Measurements from ENCODE around the gene EIF3I. TPM values are rescaled to one million over a fixed set of nuclear protein-coding genes. Genes with fewer than 3 reads are reported as not detected.

The EIF3I gene
- total and polyA plus RNA-seq, 10 of the 15 experiments (the other 5 are each of a cell fraction or from before 2014, with no cell fraction given): 208 to 606 (median 352) TPM

GRCh38 chr1:32187850-32188249 is 34.4 kb upstream of the EIF3I start:
- H3K79me2 ChIP-seq (ENCODE audit: control insufficient read depth, insufficient read depth, low read length): peaks cover 30% of the 10 kb centered on the region
- H3K4me1 ChIP-seq (ENCODE audit: control insufficient read depth, insufficient read depth, low read length): peaks cover 3% of the 10 kb centered on the region
- H3K4me2 ChIP-seq (ENCODE audit: control insufficient read depth, insufficient read depth): no peak overlapping the region
- no TSS peak for BruUV-seq (replicated peaks)
- no peak overlapping the region for H3K27ac ChIP-seq (ENCODE audit: control insufficient read depth, insufficient read depth)
- H4K20me1 ChIP-seq (ENCODE audit: control insufficient read depth, insufficient read depth): no peaks in the 10 kb centered on the region; the same call in 1 of the 2 replicates
- TF ChIP-seq STAT3 (IDR thresholded peaks at IDR 0.05; ENCODE audit: low read depth, low read length): no peak
- FAIRE-seq (no peak), ATAC-seq (no peak), DNase-seq (ENCODE audit: low read depth, low spot score) (no peak)
- peaks cover 33 to 58% of the 10 kb centered on the region in 2 experiments for H3K36me3 ChIP-seq (ENCODE audit: control insufficient read depth in 2 of 2, insufficient read depth in 2 of 2, low read length in 1 of 2)
- in situ Hi-C loops (cut with MboI): no loop called here
- H3K4me3 ChIP-seq: no peak overlapping the region
- whole genome bisulfite sequencing (ENCODE audit: insufficient coverage, insufficient replicate concordance, low lambda C conversion rate, missing lambda C conversion rate): 100% methylated on average over 9 of the region's 9 CpGs
- intact Hi-C loops (cut with micrococcal nuclease; ENCODE audit: unreplicated experiment): no loop called here
- H3K9me3 ChIP-seq (replicated peaks; ENCODE audit: control insufficient read depth, insufficient read depth, low read length): no peaks in the 10 kb centered on the region
- SMC1A ChIA-PET (ENCODE audit: uncharacterized antibody, unreplicated experiment): no interaction called here
- H2AFZ ChIP-seq (ENCODE audit: control insufficient read depth, low read depth, low read length): no peak overlapping the region
- no peaks in the 10 kb centered on the region for H3K27me3 ChIP-seq (replicated peaks in 1 of 2; ENCODE audit: control insufficient read depth in 2 of 2, insufficient read depth in 2 of 2, low read length in 1 of 2)
- no peak overlapping the region for H3K9ac ChIP-seq (ENCODE audit: control insufficient read depth, insufficient read depth, low read length)
- CTCF ChIA-PET: no interaction called here
- RAD21 ChIA-PET (ENCODE audit: unreplicated experiment): no interaction called here
- POLR2A ChIA-PET: no interaction called here

DNA sequence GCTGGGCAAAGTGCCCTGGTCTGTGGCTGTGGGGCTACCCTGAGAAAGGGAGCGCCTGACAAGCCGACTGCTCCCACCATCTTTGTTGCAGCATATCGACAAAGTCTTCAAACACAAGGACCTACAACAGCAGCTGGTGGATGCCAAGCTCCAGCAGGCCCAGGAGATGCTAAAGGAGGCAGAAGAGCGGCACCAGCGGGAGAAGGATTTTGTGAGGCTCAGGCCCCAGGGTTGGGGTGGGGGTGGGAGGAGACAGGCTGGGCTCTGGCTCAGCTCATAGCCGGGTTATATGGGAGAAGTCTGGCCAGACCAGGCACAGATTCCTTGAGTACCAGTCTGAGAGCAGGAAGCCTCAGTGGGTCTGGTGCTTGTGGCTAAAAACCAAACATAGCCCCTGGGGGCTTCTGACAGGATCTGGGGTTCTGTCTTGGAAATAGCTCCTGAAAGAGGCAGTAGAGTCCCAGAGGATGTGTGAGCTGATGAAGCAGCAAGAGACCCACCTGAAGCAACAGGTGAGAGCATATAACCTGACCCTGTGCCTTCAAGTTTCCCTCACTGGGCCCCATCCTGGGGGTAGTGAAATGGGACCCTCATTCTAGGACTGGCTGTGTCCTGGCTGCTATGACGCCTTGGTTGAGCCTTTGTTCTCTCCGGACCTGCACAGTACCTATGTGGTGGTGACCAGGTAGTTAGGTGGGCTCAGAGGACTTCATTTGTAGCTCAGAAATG is 29.8 kb upstream of the EIF3I start:
- DNase-seq (ENCODE audit: low read depth, low spot score): no peak
- no peak overlapping the region for H3K4me3 ChIP-seq
- SMC1A ChIA-PET (ENCODE audit: uncharacterized antibody, unreplicated experiment): interaction anchor here (1.1 to 1.6 kb wide), 2 partner anchors 13 to 49 kb away, joined by 3 to 4 read pairs; partner anchors contain the start of gene IQCC
- H4K20me1 ChIP-seq (ENCODE audit: control insufficient read depth, insufficient read depth): no peaks in the 10 kb centered on the region
- H3K36me3 ChIP-seq (ENCODE audit: control insufficient read depth in 2 of 2, insufficient read depth in 2 of 2, low read length in 1 of 2): peaks cover 54 to 71% of the 10 kb centered on the region in 2 experiments
- RAD21 ChIA-PET (ENCODE audit: unreplicated experiment): interaction anchor here (0.6 kb wide), 1 partner anchor 26 kb away, joined by 4 read pairs; no protein-coding TSS in a partner anchor
- BruUV-seq (replicated peaks): no TSS peak
- H3K27me3 ChIP-seq (replicated peaks in 1 of 2; ENCODE audit: control insufficient read depth in 2 of 2, insufficient read depth in 2 of 2, low read length in 1 of 2): no peaks in the 10 kb centered on the region
- WGBS (ENCODE audit: insufficient coverage, insufficient replicate concordance, low lambda C conversion rate, missing lambda C conversion rate): 92% methylated on average over 8 of the region's 8 CpGs
- no peak overlapping the region for H3K9ac ChIP-seq (ENCODE audit: control insufficient read depth, insufficient read depth, low read length)
- no peaks in the 10 kb centered on the region for H3K9me3 ChIP-seq (replicated peaks; ENCODE audit: control insufficient read depth, insufficient read depth, low read length)
- H3K4me1 ChIP-seq (ENCODE audit: control insufficient read depth, insufficient read depth, low read length): 0 out of 2 replicates have a peak, but pooled peaks cover 6% of the 10 kb centered on the region
- in situ Hi-C loops (cut with MboI) (no loop called here), intact Hi-C loops (cut with micrococcal nuclease; ENCODE audit: unreplicated experiment) (no loop called here)
- peaks cover under 1% of the 10 kb centered on the region for H3K79me2 ChIP-seq (ENCODE audit: control insufficient read depth, insufficient read depth, low read length)
- H2AFZ ChIP-seq (ENCODE audit: control insufficient read depth, low read depth, low read length): no peak overlapping the region
- CTCF ChIA-PET: interaction anchor here (1.0 kb wide), 1 partner anchor 8 kb away, joined by 3 read pairs; the partner anchor contains the start of gene CCDC28B
- no peak for ATAC-seq
- H3K27ac ChIP-seq (ENCODE audit: control insufficient read depth, insufficient read depth): no peak overlapping the region
- POLR2A ChIA-PET: interaction anchor here (0.6 to 1.0 kb wide), 4 partner anchors 7 to 102 kb away, joined by 3 read pairs; no protein-coding TSS in a partner anchor
- FAIRE-seq: no peak
- H3K4me2 ChIP-seq (ENCODE audit: control insufficient read depth, insufficient read depth): no peak overlapping the region
- TF ChIP-seq ZNF207 (IDR thresholded peaks at IDR 0.05; ENCODE audit: borderline replicate concordance): no peak
- TF ChIP-seq CBFB (IDR thresholded peaks at IDR 0.05; ENCODE audit: low read depth): no peak
- TF ChIP-seq NFIC (IDR thresholded peaks at IDR 0.05; ENCODE audit: low read depth, low read length): no peak
- TF ChIP-seq, protein P1, sequence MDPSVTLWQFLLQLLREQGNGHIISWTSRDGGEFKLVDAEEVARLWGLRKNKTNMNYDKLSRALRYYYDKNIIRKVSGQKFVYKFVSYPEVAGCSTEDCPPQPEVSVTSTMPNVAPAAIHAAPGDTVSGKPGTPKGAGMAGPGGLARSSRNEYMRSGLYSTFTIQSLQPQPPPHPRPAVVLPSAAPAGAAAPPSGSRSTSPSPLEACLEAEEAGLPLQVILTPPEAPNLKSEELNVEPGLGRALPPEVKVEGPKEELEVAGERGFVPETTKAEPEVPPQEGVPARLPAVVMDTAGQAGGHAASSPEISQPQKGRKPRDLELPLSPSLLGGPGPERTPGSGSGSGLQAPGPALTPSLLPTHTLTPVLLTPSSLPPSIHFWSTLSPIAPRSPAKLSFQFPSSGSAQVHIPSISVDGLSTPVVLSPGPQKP (IDR thresholded peaks at IDR 0.05; ENCODE audit: low read depth, low read length): no peak
- TF ChIP-seq, protein P2, sequence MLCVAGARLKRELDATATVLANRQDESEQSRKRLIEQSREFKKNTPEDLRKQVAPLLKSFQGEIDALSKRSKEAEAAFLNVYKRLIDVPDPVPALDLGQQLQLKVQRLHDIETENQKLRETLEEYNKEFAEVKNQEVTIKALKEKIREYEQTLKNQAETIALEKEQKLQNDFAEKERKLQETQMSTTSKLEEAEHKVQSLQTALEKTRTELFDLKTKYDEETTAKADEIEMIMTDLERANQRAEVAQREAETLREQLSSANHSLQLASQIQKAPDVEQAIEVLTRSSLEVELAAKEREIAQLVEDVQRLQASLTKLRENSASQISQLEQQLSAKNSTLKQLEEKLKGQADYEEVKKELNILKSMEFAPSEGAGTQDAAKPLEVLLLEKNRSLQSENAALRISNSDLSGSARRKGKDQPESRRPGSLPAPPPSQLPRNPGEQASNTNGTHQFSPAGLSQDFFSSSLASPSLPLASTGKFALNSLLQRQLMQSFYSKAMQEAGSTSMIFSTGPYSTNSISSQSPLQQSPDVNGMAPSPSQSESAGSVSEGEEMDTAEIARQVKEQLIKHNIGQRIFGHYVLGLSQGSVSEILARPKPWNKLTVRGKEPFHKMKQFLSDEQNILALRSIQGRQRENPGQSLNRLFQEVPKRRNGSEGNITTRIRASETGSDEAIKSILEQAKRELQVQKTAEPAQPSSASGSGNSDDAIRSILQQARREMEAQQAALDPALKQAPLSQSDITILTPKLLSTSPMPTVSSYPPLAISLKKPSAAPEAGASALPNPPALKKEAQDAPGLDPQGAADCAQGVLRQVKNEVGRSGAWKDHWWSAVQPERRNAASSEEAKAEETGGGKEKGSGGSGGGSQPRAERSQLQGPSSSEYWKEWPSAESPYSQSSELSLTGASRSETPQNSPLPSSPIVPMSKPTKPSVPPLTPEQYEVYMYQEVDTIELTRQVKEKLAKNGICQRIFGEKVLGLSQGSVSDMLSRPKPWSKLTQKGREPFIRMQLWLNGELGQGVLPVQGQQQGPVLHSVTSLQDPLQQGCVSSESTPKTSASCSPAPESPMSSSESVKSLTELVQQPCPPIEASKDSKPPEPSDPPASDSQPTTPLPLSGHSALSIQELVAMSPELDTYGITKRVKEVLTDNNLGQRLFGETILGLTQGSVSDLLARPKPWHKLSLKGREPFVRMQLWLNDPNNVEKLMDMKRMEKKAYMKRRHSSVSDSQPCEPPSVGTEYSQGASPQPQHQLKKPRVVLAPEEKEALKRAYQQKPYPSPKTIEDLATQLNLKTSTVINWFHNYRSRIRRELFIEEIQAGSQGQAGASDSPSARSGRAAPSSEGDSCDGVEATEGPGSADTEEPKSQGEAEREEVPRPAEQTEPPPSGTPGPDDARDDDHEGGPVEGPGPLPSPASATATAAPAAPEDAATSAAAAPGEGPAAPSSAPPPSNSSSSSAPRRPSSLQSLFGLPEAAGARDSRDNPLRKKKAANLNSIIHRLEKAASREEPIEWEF (IDR thresholded peaks at IDR 0.05; ENCODE audit: insufficient replicate concordance, low read depth, low read length): no peak
- TF ChIP-seq RB1 (IDR thresholded peaks at IDR 0.05; ENCODE audit: borderline replicate concordance): no peak
- no peak for TF ChIP-seq MTA3 (IDR thresholded peaks at IDR 0.05; ENCODE audit: borderline replicate concordance, low read length)
- TF ChIP-seq PAX5 (IDR thresholded peaks at IDR 0.05; ENCODE audit: borderline replicate concordance, low read depth, low read length): no peak
- TF ChIP-seq LARP7 (IDR thresholded peaks at IDR 0.05): no peak

All from GM12878 (cell line).